Small intestine (tissue), 7 donors: Measurements from ENCODE around the gene CLPTM1L. TPM values are rescaled to one million over a fixed set of nuclear protein-coding genes. Genes with fewer than 3 reads are reported as not detected.
"Not testable (repeated sequence)": the region's sequence is repeated elsewhere in the genome, so short reads cannot be mapped to it uniquely, and the experiment has no call there.

Experiments used
- DNase-seq, 2 donors: peaks; one replicate each; pipeline versions ENCODE4 v3.0.0 to v3.0.0-alpha.2; 2013
- FAIRE-seq: peaks from 2 replicates; lab custom pipeline; 2012; peaks lifted over from hg19 to GRCh38; lab: Jason Lieb, UNC
- H3K27ac ChIP-seq, 3 donors: one replicate each; pipeline ENCODE4 v1.5.1; 2013; ENCODE audit warnings: low read length in 2 of 3, mild to moderate bottlenecking in 2 of 3, control low read depth in 1 of 3, inconsistent platforms in 1 of 3, low read depth in 1 of 3, moderate library complexity in 1 of 3
- H3K27me3 ChIP-seq, 3 donors: one replicate each; pipeline ENCODE4 v1.6.1; 2013; ENCODE audit warnings: low read length in 3 of 3, inconsistent platforms in 1 of 3; ENCODE audit not compliant: control insufficient read depth in 3 of 3, insufficient read depth in 3 of 3
- H3K36me3 ChIP-seq, 3 donors: one replicate each; pipeline ENCODE4 v1.6.1; 2013; ENCODE audit warnings: low read length in 3 of 3, inconsistent platforms in 1 of 3, low read depth in 1 of 3, mild to moderate bottlenecking in 1 of 3, moderate library complexity in 1 of 3; ENCODE audit not compliant: control insufficient read depth in 3 of 3, insufficient read depth in 2 of 3
- H3K4me1 ChIP-seq, 3 donors: one replicate each; pipeline ENCODE4 v1.6.1; 2013; ENCODE audit warnings: low read length in 2 of 3, inconsistent platforms in 1 of 3, low read depth in 1 of 3, mild to moderate bottlenecking in 1 of 3, moderate library complexity in 1 of 3; ENCODE audit not compliant: control insufficient read depth in 3 of 3, insufficient read depth in 2 of 3
- H3K4me3 ChIP-seq, 3 donors: one replicate each; pipeline ENCODE4 v1.5.1; 2013; ENCODE audit warnings: low read length in 3 of 3, control low read depth in 1 of 3, inconsistent platforms in 1 of 3, low read depth in 1 of 3, mild to moderate bottlenecking in 1 of 3, moderate library complexity in 1 of 3
- H3K9me3 ChIP-seq, 2 donors: one replicate each; pipeline ENCODE4 v1.6.1; 2013; ENCODE audit warnings: low read depth in 1 of 2, low read length in 1 of 2; ENCODE audit not compliant: control insufficient read depth in 2 of 2, insufficient read depth in 1 of 2
- WGBS, 3 donors: extraction: QIAGEN DNeasy Blood & Tissue Kit; methylation state at CpG; one replicate each; pipeline ENCODE4 v1.1.7; 2013; 5-methylcytosine and 5-hydroxymethylcytosine counted together
- polyA plus RNA-seq, 4 donors: library from polyadenylated mRNA; stranded (reverse) in 3 of 4; unstranded in 1 of 4; fragments of 200-250 nt in 3 of 4; fragments of 120-200 nt in 1 of 4; gene quantifications; one replicate each; pipeline versions ENCODE4 v1.2.1 to v1.2.3, GENCODE V29; 2013
- donor health status: healthy with polysubstance abuse.
- donor health status: control.
- donor health status: control.
- donor health status: Bipolar disorder and iron deficiency.
- donor health status: healthy.

The CLPTM1L gene
- polyA plus RNA-seq, 4 donors, result 45.8 to 99.7 (median 75.6) TPM

GRCh38 chr5:1360367-1360766 lies 15.5 kb upstream of the CLPTM1L start:
- not testable (repeated sequence) for H3K4me3 ChIP-seq, DNase-seq, H3K4me1 ChIP-seq, H3K27ac ChIP-seq, H3K9me3 ChIP-seq, H3K36me3 ChIP-seq, FAIRE-seq
- 71 to 84% (median 77%) methylated on average over 7 of the region's 7 CpGs for WGBS, 3 donors
- peaks cover 0 to 15% (median 15%) of the 10 kb centered on the region in 3 donors for H3K27me3 ChIP-seq

GRCh38 chr5:1359713-1360112 lies 14.8 kb upstream of the CLPTM1L start:
- no peak overlapping the region for H3K27ac ChIP-seq
- H3K4me1 ChIP-seq, result no peaks in the 10 kb centered on the region
- no peak for FAIRE-seq
- H3K36me3 ChIP-seq, result no peaks in the 10 kb centered on the region
- no peak overlapping the region for H3K4me3 ChIP-seq
- WGBS, 3 donors, result 80 to 87% (median 83%) methylated on average over 11 of the region's 11 CpGs
- no peak for DNase-seq
- H3K27me3 ChIP-seq, result peaks cover 0 to 15% (median 15%) of the 10 kb centered on the region in 3 donors
- H3K9me3 ChIP-seq, result no peaks in the 10 kb centered on the region

GRCh38 chr5:1359031-1359645 lies 14.2 kb upstream of the CLPTM1L start:
- Histone ChIP-seq H3K27ac (no peak overlapping the region), H3K4me3 (no peak overlapping the region), H3K9me3 (no peaks in the 10 kb centered on the region), H3K27me3 (peaks cover 0 to 15% (median 12%) of the 10 kb centered on the region in 3 donors), H3K36me3 (no peaks in the 10 kb centered on the region), H3K4me1 (no peaks in the 10 kb centered on the region)
- no peak for DNase-seq
- WGBS, 3 donors, result 78 to 83% (median 81%) methylated on average over 30 to 31 of the region's 31 CpGs
- FAIRE-seq, result no peak

- WGBS, 3 donors, result 73 to 80% (median 78%) methylated on average over 10 of the region's 10 CpGs
- H3K4me1 ChIP-seq, result no peaks in the 10 kb centered on the region
- peaks cover 0 to 13% (median 11%) of the 10 kb centered on the region in 3 donors for H3K27me3 ChIP-seq
- H3K4me3 ChIP-seq, result no peak overlapping the region
- H3K9me3 ChIP-seq, result no peaks in the 10 kb centered on the region
- DNase-seq, result no peak
- no peaks in the 10 kb centered on the region for H3K36me3 ChIP-seq
- no peak for FAIRE-seq
- H3K27ac ChIP-seq, result no peak overlapping the region
Measured at GRCh38 chr5:1358726-1359025, 13.8 kb upstream of the CLPTM1L start.

- Histone ChIP-seq H3K27ac (no peak overlapping the region), H3K4me3 (no peak overlapping the region), H3K27me3 (peaks cover 0 to 10% (median 6%) of the 10 kb centered on the region in 3 donors), H3K36me3 (no peaks in the 10 kb centered on the region), H3K9me3 (no peaks in the 10 kb centered on the region), H3K4me1 (no peaks in the 10 kb centered on the region)
- WGBS, 3 donors, result 89 to 91% (median 90%) methylated on average over 25 of the region's 25 CpGs
- FAIRE-seq (no peak), DNase-seq (no peak)
Measured at GRCh38 chr5:1357946-1358725, 13.2 kb upstream of the CLPTM1L start.

GRCh38 chr5:1356873-1357787 lies 12.2 kb upstream of the CLPTM1L start:
- Histone ChIP-seq H3K36me3 (no peaks in the 10 kb centered on the region), H3K27me3 (peaks cover 0 to 10% (median 6%) of the 10 kb centered on the region in 3 donors), H3K9me3 (no peaks in the 10 kb centered on the region), H3K27ac (no peak overlapping the region), H3K4me1 (no peaks in the 10 kb centered on the region), H3K4me3 (no peak overlapping the region)
- FAIRE-seq (no peak), DNase-seq (peak; percentile 41 to 58)
- WGBS, 3 donors, result 47 to 65% (median 56%) methylated on average over 28 of the region's 28 CpGs

- 46 to 51% (median 47%) methylated on average over 4 of the region's 4 CpGs for WGBS, 3 donors
- no peak overlapping the region for H3K27ac ChIP-seq
- H3K4me3 ChIP-seq, result no peak overlapping the region
- peaks cover 0 to 7% (median 4%) of the 10 kb centered on the region in 3 donors for H3K27me3 ChIP-seq
- H3K9me3 ChIP-seq, result no peaks in the 10 kb centered on the region
- DNase-seq, result no peak
- H3K4me1 ChIP-seq, result peaks cover 0 to 7% (median 0%) of the 10 kb centered on the region in 3 donors
- H3K36me3 ChIP-seq, result no peaks in the 10 kb centered on the region
- FAIRE-seq, result no peak
Measured at GRCh38 chr5:1354576-1354975, 9.7 kb upstream of the CLPTM1L start.
